Measurements from ENCODE around the gene TSHZ2. TPM values are rescaled to one million over a fixed set of nuclear protein-coding genes. Genes with fewer than 3 reads are reported as not detected.
"Not testable (repeated sequence)": the region's sequence is repeated elsewhere in the genome, so short reads cannot be mapped to it uniquely, and the experiment has no call there.

TSHZ2 gene
- total RNA-seq, 1 donor from 2014 or later: 22.9 TPM

DNA sequence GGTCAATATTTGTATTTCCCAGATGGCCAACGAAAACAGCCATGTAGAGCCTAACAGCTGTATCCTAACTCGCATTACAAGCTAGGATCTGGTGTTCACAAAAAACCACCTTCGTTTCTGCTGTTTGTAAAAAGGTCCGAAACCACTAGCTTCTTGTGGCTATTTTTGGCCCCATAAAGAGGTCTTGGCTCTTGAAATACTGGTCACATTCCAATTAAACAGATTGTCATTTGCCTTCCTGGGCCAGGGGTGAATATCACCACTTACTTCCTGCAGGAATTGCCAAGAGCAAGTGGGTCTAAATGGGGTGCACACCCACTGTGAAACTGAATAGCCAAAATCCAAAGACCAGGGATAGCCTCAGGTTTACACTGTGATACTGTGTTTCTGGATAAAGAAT lies 48.2 kb downstream of the TSHZ2 start:
- H3K9me3 Mint-ChIP-seq (ENCODE audit: low read depth): peaks cover 3% of the 10 kb centered on the region
- no peaks in the 10 kb centered on the region for H3K27me3 Mint-ChIP-seq
- H3K4me3 Mint-ChIP-seq (ENCODE audit: low read depth): no peak overlapping the region
- no peak overlapping the region for H3K27ac Mint-ChIP-seq
- peaks cover 9% of the 10 kb centered on the region for H3K4me1 Mint-ChIP-seq (ENCODE audit: low read depth)
- no peak for DNase-seq (ENCODE audit: low spot score, unreplicated experiment)
- TF ChIP-seq, protein P1, sequence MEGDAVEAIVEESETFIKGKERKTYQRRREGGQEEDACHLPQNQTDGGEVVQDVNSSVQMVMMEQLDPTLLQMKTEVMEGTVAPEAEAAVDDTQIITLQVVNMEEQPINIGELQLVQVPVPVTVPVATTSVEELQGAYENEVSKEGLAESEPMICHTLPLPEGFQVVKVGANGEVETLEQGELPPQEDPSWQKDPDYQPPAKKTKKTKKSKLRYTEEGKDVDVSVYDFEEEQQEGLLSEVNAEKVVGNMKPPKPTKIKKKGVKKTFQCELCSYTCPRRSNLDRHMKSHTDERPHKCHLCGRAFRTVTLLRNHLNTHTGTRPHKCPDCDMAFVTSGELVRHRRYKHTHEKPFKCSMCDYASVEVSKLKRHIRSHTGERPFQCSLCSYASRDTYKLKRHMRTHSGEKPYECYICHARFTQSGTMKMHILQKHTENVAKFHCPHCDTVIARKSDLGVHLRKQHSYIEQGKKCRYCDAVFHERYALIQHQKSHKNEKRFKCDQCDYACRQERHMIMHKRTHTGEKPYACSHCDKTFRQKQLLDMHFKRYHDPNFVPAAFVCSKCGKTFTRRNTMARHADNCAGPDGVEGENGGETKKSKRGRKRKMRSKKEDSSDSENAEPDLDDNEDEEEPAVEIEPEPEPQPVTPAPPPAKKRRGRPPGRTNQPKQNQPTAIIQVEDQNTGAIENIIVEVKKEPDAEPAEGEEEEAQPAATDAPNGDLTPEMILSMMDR (IDR thresholded peaks at IDR 0.05; ENCODE audit: unreplicated experiment): no peak
- H3K36me3 Mint-ChIP-seq (ENCODE audit: insufficient read depth): peaks cover 4% of the 10 kb centered on the region

DNA sequence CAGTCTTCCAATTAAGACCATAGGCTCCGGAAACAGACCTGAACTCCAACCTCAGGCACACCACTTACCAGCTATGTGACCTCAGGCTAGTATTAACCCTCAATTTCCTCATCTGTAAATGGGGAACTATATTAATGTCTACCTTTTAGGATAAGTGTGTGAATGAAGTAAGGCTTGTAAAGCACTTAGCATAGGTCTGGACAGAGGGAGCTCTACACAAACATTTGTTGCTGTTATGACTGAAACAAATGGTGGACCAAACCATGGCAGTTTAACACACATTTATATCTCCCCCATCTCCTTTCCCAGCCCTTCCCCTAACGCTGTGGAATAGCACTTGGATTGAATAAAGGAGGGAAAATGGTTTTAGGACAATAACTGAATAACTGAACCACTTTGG lies 48.7 kb downstream of the TSHZ2 start:
- no peak for DNase-seq (ENCODE audit: low spot score, unreplicated experiment)
- TF ChIP-seq, protein P1 (IDR thresholded peaks at IDR 0.05; ENCODE audit: unreplicated experiment): no peak
- Mint-ChIP-seq H3K27me3 (no peaks in the 10 kb centered on the region), H3K27ac (no peak overlapping the region), H3K4me3 (ENCODE audit: low read depth) (no peak overlapping the region), H3K4me1 (ENCODE audit: low read depth) (peaks cover 9% of the 10 kb centered on the region), H3K36me3 (ENCODE audit: insufficient read depth) (peaks cover 4% of the 10 kb centered on the region), H3K9me3 (ENCODE audit: low read depth) (peaks cover 3% of the 10 kb centered on the region)

DNA sequence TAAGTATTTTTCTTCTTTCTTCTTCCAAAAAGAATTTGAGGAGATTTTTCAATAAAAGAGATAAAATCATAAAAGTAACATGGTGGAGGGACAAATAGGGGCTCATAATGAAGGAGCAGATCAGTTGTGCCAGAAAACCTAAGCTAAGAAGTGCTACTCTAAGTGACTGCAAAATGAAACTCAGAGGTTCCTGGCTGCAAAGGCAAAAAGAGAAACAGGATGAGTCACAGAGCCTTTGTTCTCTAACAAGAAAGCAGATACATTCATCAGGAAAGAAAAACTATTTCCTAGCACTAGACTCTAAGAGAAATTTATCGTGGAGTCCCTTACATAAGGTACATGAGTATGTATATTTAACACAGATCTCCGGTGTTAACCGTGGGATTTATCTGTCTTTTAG lies 49.8 kb downstream of the TSHZ2 start:
- TF ChIP-seq, protein P1 (IDR thresholded peaks at IDR 0.05; ENCODE audit: unreplicated experiment): no peak
- Mint-ChIP-seq H3K36me3 (ENCODE audit: insufficient read depth) (peaks cover 2% of the 10 kb centered on the region), H3K9me3 (ENCODE audit: low read depth) (peaks cover 3% of the 10 kb centered on the region), H3K27me3 (no peaks in the 10 kb centered on the region), H3K4me1 (ENCODE audit: low read depth) (peaks cover 9% of the 10 kb centered on the region), H3K4me3 (ENCODE audit: low read depth) (no peak overlapping the region), H3K27ac (no peak overlapping the region)
- DNase-seq (ENCODE audit: low spot score, unreplicated experiment): no peak

DNA sequence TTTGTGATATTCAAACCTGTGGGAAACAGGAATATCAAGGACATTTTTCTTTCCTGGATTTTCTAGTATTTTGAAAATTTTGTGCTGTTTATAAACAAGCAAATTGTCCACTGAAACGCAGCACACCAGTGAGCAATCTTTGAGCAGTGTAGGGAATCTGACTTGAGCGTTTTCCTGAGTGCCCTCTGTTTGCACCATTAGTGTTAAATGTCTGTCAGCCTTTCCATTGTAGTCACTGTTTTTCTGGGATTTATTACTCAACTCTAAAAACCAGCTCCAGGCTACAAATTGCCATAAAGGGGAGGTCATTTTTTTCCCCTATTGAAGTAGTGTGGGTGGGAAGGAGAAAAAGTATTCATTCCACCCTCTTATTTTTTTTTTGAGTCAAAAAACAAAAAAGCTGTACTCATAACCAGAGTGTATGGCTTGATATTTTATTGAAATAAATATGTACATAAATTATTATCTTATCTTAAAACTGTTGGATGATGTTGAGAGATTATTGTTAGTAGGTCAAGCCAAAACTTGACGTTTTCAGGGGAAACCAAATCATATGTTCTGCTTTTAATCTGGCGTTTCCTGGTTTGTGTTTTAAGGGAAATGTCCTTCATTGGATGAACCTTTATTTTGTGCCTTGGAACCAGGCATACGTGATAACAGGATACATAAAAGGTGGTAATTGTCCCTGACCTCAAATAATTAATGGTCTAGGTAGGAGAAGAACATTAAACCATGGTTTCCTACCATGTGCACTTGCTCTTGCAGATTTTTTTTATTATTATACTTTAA lies 51.8 kb downstream of the TSHZ2 start:
- peaks cover 3% of the 10 kb centered on the region for H3K9me3 Mint-ChIP-seq (ENCODE audit: low read depth)
- no peak overlapping the region for H3K4me3 Mint-ChIP-seq (ENCODE audit: low read depth)
- TF ChIP-seq, protein P1 (IDR thresholded peaks at IDR 0.05; ENCODE audit: unreplicated experiment): no peak
- peaks cover 5% of the 10 kb centered on the region for H3K4me1 Mint-ChIP-seq (ENCODE audit: low read depth)
- no peak overlapping the region for H3K27ac Mint-ChIP-seq
- H3K36me3 Mint-ChIP-seq (ENCODE audit: insufficient read depth): peaks cover 2% of the 10 kb centered on the region
- DNase-seq (ENCODE audit: low spot score, unreplicated experiment): no peak
- H3K27me3 Mint-ChIP-seq: no peaks in the 10 kb centered on the region

DNA sequence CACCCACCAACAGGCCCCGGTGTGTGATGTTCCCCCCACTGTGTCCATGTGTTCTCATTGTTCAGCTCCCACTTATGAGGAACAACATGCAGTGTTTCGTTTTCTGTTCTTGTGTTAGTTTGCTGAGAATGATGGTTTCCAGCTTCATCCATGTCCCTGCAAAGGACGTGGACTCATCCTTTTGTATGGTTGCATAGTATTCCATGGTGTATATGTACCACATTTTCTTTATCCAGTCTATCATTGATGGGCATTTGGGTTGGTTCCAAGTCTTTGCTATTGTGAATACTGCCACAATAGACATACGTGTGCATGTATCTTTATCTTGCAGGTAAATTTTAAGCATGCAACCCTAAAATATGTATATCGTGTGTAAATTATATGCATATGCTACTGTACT lies 52.5 kb downstream of the TSHZ2 start:
- H3K27ac Mint-ChIP-seq; H3K36me3 Mint-ChIP-seq (ENCODE audit: insufficient read depth); DNase-seq (ENCODE audit: low spot score, unreplicated experiment); H3K4me3 Mint-ChIP-seq (ENCODE audit: low read depth); H3K27me3 Mint-ChIP-seq; H3K4me1 Mint-ChIP-seq (ENCODE audit: low read depth); H3K9me3 Mint-ChIP-seq (ENCODE audit: low read depth): not testable (repeated sequence)

DNA sequence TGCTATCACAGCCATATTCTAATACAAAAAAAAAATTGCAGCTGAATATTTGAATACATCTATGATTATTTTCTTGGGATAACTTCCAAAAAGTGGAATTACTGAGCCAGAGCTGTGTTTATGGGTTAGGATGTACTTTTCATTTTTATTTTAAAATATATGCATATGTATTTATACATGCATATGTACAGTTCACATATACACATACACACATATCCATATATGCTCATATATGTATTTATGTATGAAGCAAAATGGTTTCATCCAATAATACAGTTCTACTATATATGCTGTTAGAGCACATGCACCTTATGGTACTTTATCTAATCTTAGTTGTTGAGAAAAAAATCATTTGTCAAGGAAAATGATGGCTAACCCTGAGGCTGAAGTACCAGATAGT lies 54.9 kb downstream of the TSHZ2 start:
- Mint-ChIP-seq H3K4me1 (ENCODE audit: low read depth) (peaks cover 5% of the 10 kb centered on the region), H3K36me3 (ENCODE audit: insufficient read depth) (no peaks in the 10 kb centered on the region), H3K9me3 (ENCODE audit: low read depth) (no peaks in the 10 kb centered on the region), H3K27ac (no peak overlapping the region), H3K4me3 (ENCODE audit: low read depth) (no peak overlapping the region), H3K27me3 (no peaks in the 10 kb centered on the region)
- DNase-seq (ENCODE audit: low spot score, unreplicated experiment): no peak
- TF ChIP-seq, protein P1 (IDR thresholded peaks at IDR 0.05; ENCODE audit: unreplicated experiment): no peak

Data from progenitor cell of endocrine pancreas (in vitro differentiated cells).